SH-SY5Y (cell line): ENCODE data around the gene P2RY14.

Source experiments
- GATA2 ChIP-seq: IDR thresholded peaks from 2 replicates; pipeline ENCODE4 v1.6.1; 2011; ENCODE audit warnings: mild to moderate bottlenecking, low read depth, low read length
- GATA3 ChIP-seq: IDR thresholded peaks from 2 replicates; pipeline ENCODE4 v1.6.1; 2011; ENCODE audit warnings: low read depth, mild to moderate bottlenecking, low read length, moderate library complexity

DNA sequence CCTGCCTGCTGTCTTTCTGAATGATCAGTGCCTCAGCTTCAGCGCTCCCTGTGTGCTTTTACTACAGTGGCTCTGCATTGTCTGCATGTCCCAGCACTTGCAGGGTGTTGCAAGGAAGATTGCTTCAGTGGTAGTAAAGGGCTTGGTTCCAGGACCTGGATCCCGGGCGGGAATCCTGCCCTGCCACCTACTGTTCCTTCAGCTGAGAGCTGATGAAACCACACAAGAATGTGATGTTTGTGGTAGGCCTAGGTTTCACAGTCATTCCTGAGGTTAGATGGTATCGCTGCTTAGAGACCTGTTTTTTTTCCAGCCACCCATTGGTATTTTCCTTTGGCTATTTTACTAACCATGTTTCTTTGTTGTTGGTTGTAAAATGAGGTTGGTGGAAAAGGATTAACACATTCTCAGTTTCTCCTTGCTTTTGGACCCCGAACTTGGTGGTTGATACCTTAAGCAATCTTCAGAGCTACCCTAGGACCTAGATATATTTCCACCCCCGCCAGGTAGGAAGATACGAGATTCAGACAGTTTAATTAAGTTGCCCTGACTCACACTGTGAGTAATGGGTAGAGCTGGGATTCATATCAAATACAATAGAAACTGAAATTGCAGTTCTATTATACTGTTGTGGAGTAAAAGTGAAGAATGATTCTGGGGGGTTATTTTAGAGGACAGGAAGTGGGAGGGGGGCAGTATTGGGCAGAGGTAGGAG, 26.9 kb upstream of the P2RY14 start:
- TF ChIP-seq GATA2 (no peak), GATA3 (no peak)
